Glutamatergic neuron (in vitro differentiated cells): ENCODE results near the gene LDLRAD4. TPM values are rescaled to one million over a fixed set of nuclear protein-coding genes. Genes with fewer than 3 reads are reported as not detected.

ENCODE experiments used
- DNase-seq: peaks from one replicate; pipeline ENCODE4 v3.0.0; 2022
- H3K27ac Mint-ChIP-seq: one replicate; pipeline ENCODE4 v1.8.0; 2020; ENCODE audit warnings: mild to moderate bottlenecking, mixed read lengths, inconsistent platforms; ENCODE audit not compliant: unreplicated experiment
- H3K27me3 Mint-ChIP-seq: one replicate; pipeline ENCODE4 v1.8.0; 2020; ENCODE audit warnings: mild to moderate bottlenecking, moderate library complexity, mixed read lengths, inconsistent platforms; ENCODE audit not compliant: unreplicated experiment
- H3K36me3 Mint-ChIP-seq: one replicate; pipeline ENCODE4 v1.8.0; 2020; ENCODE audit warnings: mild to moderate bottlenecking, mixed read lengths, inconsistent platforms; ENCODE audit not compliant: unreplicated experiment
- H3K4me1 Mint-ChIP-seq: one replicate; pipeline ENCODE4 v1.8.0; 2020; ENCODE audit warnings: mild to moderate bottlenecking, low read depth, mixed read lengths, inconsistent platforms; ENCODE audit not compliant: unreplicated experiment
- H3K4me3 Mint-ChIP-seq: one replicate; pipeline ENCODE4 v1.8.0; 2020; ENCODE audit warnings: mild to moderate bottlenecking, mixed read lengths, inconsistent platforms; ENCODE audit not compliant: unreplicated experiment
- H3K9me3 Mint-ChIP-seq: one replicate; pipeline ENCODE4 v1.8.0; 2020; ENCODE audit warnings: mild to moderate bottlenecking, moderate library complexity, mixed read lengths, inconsistent platforms; ENCODE audit not compliant: unreplicated experiment
- CTCF ChIP-seq: fragments of 200-600 bp; sonication (generic); IDR thresholded peaks from one replicate; pipeline ENCODE4 v1.5.0; 2021; ENCODE audit not compliant: partially characterized antibody, unreplicated experiment
- total RNA-seq: library from RNA; stranded (reverse); fragmentation: NEBNext Ultra II Directional; extraction: Animal tissue kit (Norgen Biotek cat#: 25700); gene quantifications from one replicate; pipeline ENCODE4 v1.2.1, GENCODE V29; 2021; ENCODE audit not compliant: unreplicated experiment

LDLRAD4 gene
- total RNA-seq, 1 donor from 2014 or later: 0.29 TPM

DNA sequence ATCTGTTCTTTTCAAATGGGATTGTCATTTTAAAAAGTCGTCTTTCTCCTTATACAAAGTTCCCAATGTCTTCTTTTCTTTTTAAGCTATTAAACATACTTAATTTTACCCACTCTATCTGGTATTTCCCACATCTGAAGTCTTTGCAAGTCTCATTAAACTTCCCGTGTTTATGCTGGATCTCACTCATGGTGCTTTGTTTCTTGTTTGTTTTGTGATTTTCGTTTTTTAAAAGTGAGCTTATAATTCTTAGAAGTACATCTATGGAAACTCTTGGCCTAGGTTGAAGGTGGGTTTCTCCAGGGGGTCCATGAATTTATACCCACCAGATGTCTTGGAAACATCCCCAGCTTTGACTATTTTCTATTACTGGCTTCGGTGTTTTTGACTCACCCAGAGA lies 299.8 kb downstream of the LDLRAD4 start:
- Mint-ChIP-seq H3K27me3 (peaks cover 4% of the 10 kb centered on the region), H3K4me3 (no peak overlapping the region), H3K36me3 (peaks cover 8% of the 10 kb centered on the region), H3K9me3 (peaks cover 3% of the 10 kb centered on the region), H3K27ac (no peak overlapping the region), H3K4me1 (no peaks in the 10 kb centered on the region)
- DNase-seq: no peak
- TF ChIP-seq CTCF: no peak

DNA sequence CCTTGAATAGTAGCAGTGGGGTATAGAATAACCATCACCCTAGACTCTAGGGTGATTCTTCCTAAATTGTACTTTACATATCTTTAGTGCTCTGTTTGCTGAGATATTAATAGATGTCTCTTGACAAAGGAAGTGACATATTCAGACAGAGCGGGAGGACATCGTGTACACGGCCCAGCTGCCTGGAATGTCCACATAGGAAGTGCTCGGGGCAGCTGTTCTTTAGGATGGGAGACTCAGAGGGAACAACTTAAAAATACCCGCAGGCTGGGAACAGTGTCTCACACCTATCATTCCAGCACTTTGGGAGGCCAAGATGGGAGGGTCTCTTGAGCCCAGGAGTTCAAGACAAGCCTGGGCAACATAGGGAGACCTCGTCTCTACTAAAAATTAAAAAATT lies 301.7 kb downstream of the LDLRAD4 start:
- Mint-ChIP-seq H3K9me3 (peaks cover 3% of the 10 kb centered on the region), H3K4me1 (no peaks in the 10 kb centered on the region), H3K27ac (no peak overlapping the region), H3K36me3 (peaks cover 8% of the 10 kb centered on the region), H3K4me3 (no peak overlapping the region), H3K27me3 (peaks cover 4% of the 10 kb centered on the region)
- no peak for DNase-seq
- TF ChIP-seq CTCF: no peak

DNA sequence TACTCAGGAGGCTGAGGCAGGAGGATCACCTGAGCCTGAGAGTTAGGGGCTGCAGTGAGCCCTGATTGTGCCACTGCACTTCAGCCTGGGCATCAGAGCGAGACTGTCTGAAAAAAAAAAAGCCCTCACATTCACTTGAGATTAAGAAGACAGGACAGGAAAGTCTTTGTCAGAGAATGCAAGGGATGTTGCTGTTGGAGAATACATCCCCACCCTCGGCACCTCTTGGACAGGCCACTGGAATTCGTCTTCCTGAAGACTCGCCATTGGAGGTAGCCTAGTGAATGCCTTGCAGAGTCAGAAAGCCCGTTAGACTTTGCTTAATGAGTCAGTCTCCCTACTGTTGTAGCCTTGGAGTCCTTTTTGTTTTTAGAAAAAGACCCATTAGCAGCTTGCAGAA lies 302.2 kb downstream of the LDLRAD4 start:
- no peaks in the 10 kb centered on the region for H3K4me1 Mint-ChIP-seq
- DNase-seq: no peak
- H3K27ac Mint-ChIP-seq: no peak overlapping the region
- H3K36me3 Mint-ChIP-seq: peaks cover 8% of the 10 kb centered on the region
- no peak overlapping the region for H3K4me3 Mint-ChIP-seq
- no peak for TF ChIP-seq CTCF
- H3K27me3 Mint-ChIP-seq: peaks cover 4% of the 10 kb centered on the region
- H3K9me3 Mint-ChIP-seq: peaks cover 3% of the 10 kb centered on the region

DNA sequence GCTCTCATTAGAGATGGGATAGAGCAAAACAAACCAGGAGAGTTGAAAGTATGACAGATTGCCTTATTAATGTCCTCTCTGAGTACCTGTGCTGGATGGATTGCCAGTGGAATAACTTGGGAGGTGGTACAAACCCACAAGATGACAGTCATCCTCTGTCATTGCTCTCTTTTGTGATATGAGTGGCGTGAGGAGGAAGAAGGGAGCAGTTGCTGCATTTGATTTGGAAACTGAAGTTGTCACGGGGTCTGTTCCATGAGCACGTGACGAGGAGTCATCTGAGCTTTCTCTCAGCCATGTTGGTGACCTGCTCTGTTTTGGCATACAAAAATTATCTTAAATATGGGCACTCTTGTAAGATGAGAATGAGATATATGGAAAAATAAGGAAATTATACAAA lies 302.9 kb downstream of the LDLRAD4 start:
- Mint-ChIP-seq H3K36me3 (peaks cover 8% of the 10 kb centered on the region), H3K4me1 (no peaks in the 10 kb centered on the region), H3K27me3 (peaks cover 4% of the 10 kb centered on the region), H3K9me3 (peaks cover 3% of the 10 kb centered on the region), H3K4me3 (no peak overlapping the region), H3K27ac (no peak overlapping the region)
- no peak for DNase-seq
- TF ChIP-seq CTCF: no peak

DNA sequence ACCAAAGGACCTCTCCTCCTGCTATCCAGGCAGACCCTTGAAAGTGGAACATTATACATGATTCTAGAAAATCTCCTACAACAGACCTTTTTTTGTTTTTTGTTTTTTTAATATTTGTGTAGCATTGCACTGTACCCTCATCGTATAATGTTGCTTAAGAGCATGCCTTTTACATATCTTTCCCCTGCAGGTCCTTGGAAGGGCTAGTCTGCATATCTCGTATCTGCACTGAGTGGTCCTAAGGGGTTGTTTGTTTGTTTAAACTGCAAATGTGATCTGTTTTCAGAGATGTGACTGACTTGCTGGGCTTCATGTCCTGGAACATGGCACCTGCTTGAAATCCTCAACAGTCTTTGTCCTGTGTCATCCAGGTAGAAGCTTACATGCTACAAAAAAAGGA lies 303.7 kb downstream of the LDLRAD4 start:
- Mint-ChIP-seq H3K36me3 (peaks cover 8% of the 10 kb centered on the region), H3K4me1 (no peaks in the 10 kb centered on the region), H3K27ac (no peak overlapping the region), H3K27me3 (peaks cover 4% of the 10 kb centered on the region), H3K4me3 (no peak overlapping the region), H3K9me3 (peaks cover 3% of the 10 kb centered on the region)
- no peak for TF ChIP-seq CTCF
- DNase-seq: no peak
